ENCODE measurements around the gene C19orf38. TPM values are rescaled to one million over a fixed set of nuclear protein-coding genes. Genes with fewer than 3 reads are reported as not detected.

C19orf38 gene
- total RNA-seq, 2 donors from 2014 or later: 2.4 to 3.5 TPM

GRCh38 chr19:10846500-10847202 lies 1.6 kb upstream of the C19orf38 start:
- ATAC-seq (ENCODE audit: insufficient number of reproducible peaks, low FRiP score, low read depth): no peak
- Histone ChIP-seq H3K4me3 (no peak overlapping the region), H3K4me1 (ENCODE audit: control insufficient read depth in 1 of 2, low read depth in 2 of 2) (no peaks in the 10 kb centered on the region), H3K27ac (no peak overlapping the region), H3K27me3 (replicated peaks; ENCODE audit: insufficient read depth) (no peaks in the 10 kb centered on the region), H3K9me3 (no peaks in the 10 kb centered on the region), H3K36me3 (no peaks in the 10 kb centered on the region)
- no peak for DNase-seq (ENCODE audit: low spot score)
- TF ChIP-seq CTCF (IDR thresholded peaks at IDR 0.05): no peak

GRCh38 chr19:10850631-10851030 lies 2.4 kb downstream of the C19orf38 start:
- H3K9me3 ChIP-seq: no peaks in the 10 kb centered on the region
- H3K4me3 ChIP-seq: no peak overlapping the region
- ATAC-seq (ENCODE audit: insufficient number of reproducible peaks, low FRiP score, low read depth) (no peak), DNase-seq (ENCODE audit: low spot score) (no peak)
- H3K36me3 ChIP-seq: no peaks in the 10 kb centered on the region
- no peaks in the 10 kb centered on the region for H3K4me1 ChIP-seq (ENCODE audit: control insufficient read depth in 1 of 2, low read depth in 2 of 2)
- no peak overlapping the region for H3K27ac ChIP-seq
- no peaks in the 10 kb centered on the region for H3K27me3 ChIP-seq (replicated peaks; ENCODE audit: insufficient read depth)
- no peak for TF ChIP-seq CTCF (IDR thresholded peaks at IDR 0.05)

GRCh38 chr19:10852098-10852800 lies 4.0 kb downstream of the C19orf38 start:
- no peaks in the 10 kb centered on the region for H3K9me3 ChIP-seq
- TF ChIP-seq CTCF (IDR thresholded peaks at IDR 0.05): no peak
- no peak overlapping the region for H3K27ac ChIP-seq
- no peaks in the 10 kb centered on the region for H3K27me3 ChIP-seq (replicated peaks; ENCODE audit: insufficient read depth)
- no peak for DNase-seq (ENCODE audit: low spot score)
- H3K4me1 ChIP-seq (ENCODE audit: control insufficient read depth in 1 of 2, low read depth in 2 of 2): no peaks in the 10 kb centered on the region
- ATAC-seq (ENCODE audit: insufficient number of reproducible peaks, low FRiP score, low read depth): no peak
- H3K36me3 ChIP-seq: no peaks in the 10 kb centered on the region
- H3K4me3 ChIP-seq: no peak overlapping the region

- TF ChIP-seq CTCF (IDR thresholded peaks at IDR 0.05): no peak
- Histone ChIP-seq H3K27me3 (replicated peaks; ENCODE audit: insufficient read depth) (no peaks in the 10 kb centered on the region), H3K4me1 (ENCODE audit: control insufficient read depth in 1 of 2, low read depth in 2 of 2) (no peaks in the 10 kb centered on the region), H3K9me3 (no peaks in the 10 kb centered on the region), H3K36me3 (no peaks in the 10 kb centered on the region), H3K27ac (no peak overlapping the region), H3K4me3 (no peak overlapping the region)
- ATAC-seq (ENCODE audit: insufficient number of reproducible peaks, low FRiP score, low read depth) (no peak), DNase-seq (ENCODE audit: low spot score) (no peak)
These were observed 4.7 kb downstream of the C19orf38 start for GRCh38 chr19:10852941-10853340.

- TF ChIP-seq CTCF (IDR thresholded peaks at IDR 0.05): no peak
- H3K27ac ChIP-seq: no peak overlapping the region
- no peak for ATAC-seq (ENCODE audit: insufficient number of reproducible peaks, low FRiP score, low read depth)
These were observed 6.3 kb downstream of the C19orf38 start for GRCh38 chr19:10854350-10855089.

More at GRCh38 chr19:10854350-10855089, 6.3 kb downstream of the C19orf38 start:
- no peaks in the 10 kb centered on the region for H3K36me3 ChIP-seq
- H3K9me3 ChIP-seq: no peaks in the 10 kb centered on the region
- no peak overlapping the region for H3K4me3 ChIP-seq
- no peaks in the 10 kb centered on the region for H3K4me1 ChIP-seq (ENCODE audit: control insufficient read depth in 1 of 2, low read depth in 2 of 2)
- no peak for DNase-seq (ENCODE audit: low spot score)
- H3K27me3 ChIP-seq (replicated peaks; ENCODE audit: insufficient read depth): no peaks in the 10 kb centered on the region
